HepG2 (cell line): Measurements from ENCODE around the gene RTP5. TPM values are rescaled to one million over a fixed set of nuclear protein-coding genes. Genes with fewer than 3 reads are reported as not detected.

Experiments
- AGO1 ChIP-seq: fragments of 200-400 bp; formaldehyde crosslinking; IDR thresholded peaks from 2 replicates; pipeline ENCODE4 v1.6.1; 2017; ENCODE audit warnings: mild to moderate bottlenecking, low read depth, low read length, moderate library complexity; ENCODE audit not compliant: poor library complexity, severe bottlenecking
- ARNTL ChIP-seq: sonication (generic); formaldehyde crosslinking; IDR thresholded peaks from 2 replicates; pipeline ENCODE4 v1.4.0; 2020; ENCODE audit warnings: mild to moderate bottlenecking, missing genetic modification reagents
- FOXC1 ChIP-seq: sonication (generic); formaldehyde crosslinking; IDR thresholded peaks from 2 replicates; pipeline ENCODE4 v1.8.0; 2022; ENCODE audit warnings: mild to moderate bottlenecking, missing genetic modification reagents, borderline replicate concordance
- GABPB1 ChIP-seq: IDR thresholded peaks from 2 replicates; pipeline ENCODE4 v1.6.1; 2016; ENCODE audit warnings: mild to moderate bottlenecking, missing genetic modification reagents, moderate library complexity, missing compliant biosample characterization
- GATAD2A ChIP-seq: IDR thresholded peaks from 2 replicates; pipeline ENCODE4 v1.6.1; 2016
- KDM5A ChIP-seq: fragments of 200-600 bp; sonication (generic); IDR thresholded peaks from 2 replicates; pipeline ENCODE4 v1.7.0; 2018; ENCODE audit warnings: antibody characterized with exemption, mild to moderate bottlenecking, low read length, borderline replicate concordance
- NR2F1 ChIP-seq, 2 experiments: fragments of 450-650 bp in 1 of 2; formaldehyde crosslinking in 1 of 2; IDR thresholded peaks; 2 replicates each; pipeline versions ENCODE4 v1.5.0 to v1.6.1; 2016 to 2020; ENCODE audit warnings: mild to moderate bottlenecking in 1 of 2, missing compliant biosample characterization in 1 of 2, missing genetic modification reagents in 1 of 2, moderate library complexity in 1 of 2
- NR2F6 ChIP-seq, 2 experiments: IDR thresholded peaks; 2 replicates each; pipeline ENCODE4 v1.6.1; 2016; ENCODE audit warnings: antibody characterized with exemption in 1 of 2, mild to moderate bottlenecking in 1 of 2
- POLR2A ChIP-seq, 2 experiments: IDR thresholded peaks; 2 replicates each; pipeline ENCODE4 v1.6.1; 2011; ENCODE audit warnings: low read depth in 2 of 2, low read length in 2 of 2, mild to moderate bottlenecking in 1 of 2, moderate library complexity in 1 of 2; ENCODE audit not compliant: insufficient read depth in 1 of 2
- RFX3 ChIP-seq: IDR thresholded peaks from 2 replicates; pipeline ENCODE4 v1.6.1; 2016; ENCODE audit warnings: missing biosample characterization, missing genetic modification reagents
- SKI ChIP-seq: fragments of 450-650 bp; IDR thresholded peaks from one replicate; pipeline ENCODE4 v1.6.1; 2018; ENCODE audit warnings: mild to moderate bottlenecking; ENCODE audit not compliant: partially characterized antibody
- SRF ChIP-seq: IDR thresholded peaks from 2 replicates; pipeline ENCODE4 v1.6.1; 2011; ENCODE audit warnings: mild to moderate bottlenecking, low read depth, low read length, moderate library complexity
- XRCC5 ChIP-seq: fragments of 200-400 bp; formaldehyde crosslinking; optimal IDR thresholded peaks from 2 replicates; pipeline ENCODE3; 2017; ENCODE audit warnings: mild to moderate bottlenecking, low read length
- ZFP82 ChIP-seq: sonication (generic); formaldehyde crosslinking; IDR thresholded peaks from 2 replicates; pipeline ENCODE4 v1.5.1; 2020; ENCODE audit warnings: mild to moderate bottlenecking, missing genetic modification reagents, borderline replicate concordance
- ZNF572 ChIP-seq: sonication (generic); formaldehyde crosslinking; IDR thresholded peaks from 2 replicates; pipeline ENCODE4 v1.5.1; 2020; ENCODE audit warnings: mild to moderate bottlenecking, missing genetic modification reagents
- ZNF703 ChIP-seq: sonication (generic); formaldehyde crosslinking; IDR thresholded peaks from 2 replicates; pipeline ENCODE4 v1.5.1; 2020; ENCODE audit warnings: missing genetic modification reagents, mild to moderate bottlenecking, moderate library complexity, borderline replicate concordance
- polyA plus RNA-seq, 8 experiments: library from polyadenylated mRNA; depleted of rRNA in 3 of 8; stranded (reverse) in 7 of 8; unstranded in 1 of 8; fragments of >200 nt; fragmentation: Illumina TruSeq in 4 of 8; extraction: Trizol in 4 of 8; gene quantifications; 2 replicates each; pipeline versions ENCODE4 v1.2.1 to v1.2.3, GENCODE V29; 2011 to 2016; ENCODE audit warnings: low read depth in 4 of 8, missing spikeins in 1 of 8, mixed read lengths in 1 of 8; ENCODE audit not compliant: insufficient read depth in 1 of 8
- total RNA-seq, 5 experiments: library from RNA; depleted of rRNA; stranded (reverse); fragments of >200 nt; fragmentation: Illumina TruSeq; extraction: Trizol; gene quantifications; 2 replicates each; pipeline ENCODE4 v1.2.3, GENCODE V29; 2016; ENCODE audit warnings: low read depth in 1 of 5
- TF ChIP-seq, protein P1 (sequence below): sonication (generic); formaldehyde crosslinking; IDR thresholded peaks from 2 replicates; pipeline ENCODE4 v1.5.1; 2020; ENCODE audit warnings: mild to moderate bottlenecking, missing genetic modification reagents, moderate library complexity
- TF ChIP-seq, protein P2 (sequence below): sonication (generic); IDR thresholded peaks from 2 replicates; pipeline ENCODE4 v1.6.1; 2016; ENCODE audit warnings: low read depth, borderline replicate concordance
- TF ChIP-seq, protein P3 (sequence below): sonication (generic); formaldehyde crosslinking; IDR thresholded peaks from 2 replicates; pipeline ENCODE4 v1.4.0; 2020; ENCODE audit warnings: missing genetic modification reagents, borderline replicate concordance
- TF ChIP-seq, protein P4 (sequence below): IDR thresholded peaks from 2 replicates; pipeline ENCODE4 v1.6.1; 2016; ENCODE audit warnings: low read depth

RTP5 gene
- total and polyA plus RNA-seq, 2 of the 13 experiments (the other 11 are each of a cell fraction or from before 2014, with no cell fraction given), result not detected

DNA sequence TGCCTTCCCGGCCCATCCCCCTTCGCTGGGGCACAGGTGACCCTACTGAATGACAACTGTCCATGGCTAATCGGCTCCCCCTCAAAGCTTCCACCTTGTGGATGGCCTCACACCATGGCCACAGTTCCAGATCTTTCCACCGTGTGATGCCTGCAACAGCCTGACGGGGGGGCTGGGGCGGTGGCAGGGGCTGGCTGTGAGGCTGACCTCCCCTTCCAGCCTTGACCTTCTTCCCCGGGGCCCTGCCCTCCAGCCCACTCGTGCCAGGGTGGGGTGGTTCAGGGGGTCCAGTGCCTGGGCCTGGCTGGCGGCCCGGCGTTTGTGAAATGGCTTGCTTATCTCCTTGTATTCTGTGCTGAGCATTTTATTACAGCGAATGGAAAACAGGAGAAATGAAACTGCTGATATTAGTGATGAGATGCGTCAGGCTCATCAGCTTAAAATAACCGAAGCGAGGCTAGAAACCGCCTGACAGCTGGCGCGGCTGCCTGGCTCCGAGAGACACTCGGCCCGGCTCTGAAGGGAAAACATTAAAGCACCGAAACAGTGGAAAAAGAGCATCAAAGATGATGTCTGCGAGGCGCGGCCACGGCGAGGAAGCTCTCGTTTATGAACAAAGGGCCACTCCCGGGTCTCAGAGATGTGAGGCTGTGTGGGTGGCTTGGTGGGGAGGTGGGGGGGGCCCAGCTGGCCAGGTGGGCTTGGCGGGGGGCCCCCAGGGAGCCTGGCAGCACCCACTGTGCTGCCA, 9.9 kb upstream of the RTP5 start (continued):
- TF ChIP-seq, protein P1, sequence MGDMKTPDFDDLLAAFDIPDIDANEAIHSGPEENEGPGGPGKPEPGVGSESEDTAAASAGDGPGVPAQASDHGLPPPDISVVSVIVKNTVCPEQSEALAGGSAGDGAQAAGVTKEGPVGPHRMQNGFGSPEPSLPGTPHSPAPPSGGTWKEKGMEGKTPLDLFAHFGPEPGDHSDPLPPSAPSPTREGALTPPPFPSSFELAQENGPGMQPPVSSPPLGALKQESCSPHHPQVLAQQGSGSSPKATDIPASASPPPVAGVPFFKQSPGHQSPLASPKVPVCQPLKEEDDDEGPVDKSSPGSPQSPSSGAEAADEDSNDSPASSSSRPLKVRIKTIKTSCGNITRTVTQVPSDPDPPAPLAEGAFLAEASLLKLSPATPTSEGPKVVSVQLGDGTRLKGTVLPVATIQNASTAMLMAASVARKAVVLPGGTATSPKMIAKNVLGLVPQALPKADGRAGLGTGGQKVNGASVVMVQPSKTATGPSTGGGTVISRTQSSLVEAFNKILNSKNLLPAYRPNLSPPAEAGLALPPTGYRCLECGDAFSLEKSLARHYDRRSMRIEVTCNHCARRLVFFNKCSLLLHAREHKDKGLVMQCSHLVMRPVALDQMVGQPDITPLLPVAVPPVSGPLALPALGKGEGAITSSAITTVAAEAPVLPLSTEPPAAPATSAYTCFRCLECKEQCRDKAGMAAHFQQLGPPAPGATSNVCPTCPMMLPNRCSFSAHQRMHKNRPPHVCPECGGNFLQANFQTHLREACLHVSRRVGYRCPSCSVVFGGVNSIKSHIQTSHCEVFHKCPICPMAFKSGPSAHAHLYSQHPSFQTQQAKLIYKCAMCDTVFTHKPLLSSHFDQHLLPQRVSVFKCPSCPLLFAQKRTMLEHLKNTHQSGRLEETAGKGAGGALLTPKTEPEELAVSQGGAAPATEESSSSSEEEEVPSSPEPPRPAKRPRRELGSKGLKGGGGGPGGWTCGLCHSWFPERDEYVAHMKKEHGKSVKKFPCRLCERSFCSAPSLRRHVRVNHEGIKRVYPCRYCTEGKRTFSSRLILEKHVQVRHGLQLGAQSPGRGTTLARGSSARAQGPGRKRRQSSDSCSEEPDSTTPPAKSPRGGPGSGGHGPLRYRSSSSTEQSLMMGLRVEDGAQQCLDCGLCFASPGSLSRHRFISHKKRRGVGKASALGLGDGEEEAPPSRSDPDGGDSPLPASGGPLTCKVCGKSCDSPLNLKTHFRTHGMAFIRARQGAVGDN, result peak; percentile 83
- TF ChIP-seq ZNF703 (CRISPR knock-in tag) (no peak), ARNTL (CRISPR knock-in tag) (no peak), GATAD2A (CRISPR knock-in tag) (0 out of 2 replicates have a peak, but pooled peaks have one; percentile 17), NR2F6 (IDR thresholded peaks at IDR 0.05) (peak; percentile 77; the same call in 1 of the 2 replicates), NR2F6 (CRISPR knock-in tag; IDR thresholded peaks at IDR 0.05) (peak; percentile 88), SRF (no peak), ZNF572 (CRISPR knock-in tag) (no peak), XRCC5 (peak; percentile 32), GABPB1 (peak; percentile 47; the same call in 1 of the 2 replicates), KDM5A (no peak), AGO1 (peak; percentile 12), SKI (no peak), ZFP82 (CRISPR knock-in tag) (no peak), FOXC1 (no peak), POLR2A (IDR thresholded peaks at IDR 0.05; ENCODE audit: insufficient read depth in 1 of 2, low read depth in 2 of 2, low read length in 2 of 2) (no peak), NR2F1 (CRISPR knock-in tag; IDR thresholded peaks at IDR 0.05) (peak in 1 of 2 experiments; percentile 58; a peak in 3 of 4 replicates), RFX3 (CRISPR knock-in tag) (no peak)
- TF ChIP-seq, protein P2, sequence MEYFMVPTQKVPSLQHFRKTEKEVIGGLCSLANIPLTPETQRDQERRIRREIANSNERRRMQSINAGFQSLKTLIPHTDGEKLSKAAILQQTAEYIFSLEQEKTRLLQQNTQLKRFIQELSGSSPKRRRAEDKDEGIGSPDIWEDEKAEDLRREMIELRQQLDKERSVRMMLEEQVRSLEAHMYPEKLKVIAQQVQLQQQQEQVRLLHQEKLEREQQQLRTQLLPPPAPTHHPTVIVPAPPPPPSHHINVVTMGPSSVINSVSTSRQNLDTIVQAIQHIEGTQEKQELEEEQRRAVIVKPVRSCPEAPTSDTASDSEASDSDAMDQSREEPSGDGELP, result no peak
- TF ChIP-seq, protein P3, sequence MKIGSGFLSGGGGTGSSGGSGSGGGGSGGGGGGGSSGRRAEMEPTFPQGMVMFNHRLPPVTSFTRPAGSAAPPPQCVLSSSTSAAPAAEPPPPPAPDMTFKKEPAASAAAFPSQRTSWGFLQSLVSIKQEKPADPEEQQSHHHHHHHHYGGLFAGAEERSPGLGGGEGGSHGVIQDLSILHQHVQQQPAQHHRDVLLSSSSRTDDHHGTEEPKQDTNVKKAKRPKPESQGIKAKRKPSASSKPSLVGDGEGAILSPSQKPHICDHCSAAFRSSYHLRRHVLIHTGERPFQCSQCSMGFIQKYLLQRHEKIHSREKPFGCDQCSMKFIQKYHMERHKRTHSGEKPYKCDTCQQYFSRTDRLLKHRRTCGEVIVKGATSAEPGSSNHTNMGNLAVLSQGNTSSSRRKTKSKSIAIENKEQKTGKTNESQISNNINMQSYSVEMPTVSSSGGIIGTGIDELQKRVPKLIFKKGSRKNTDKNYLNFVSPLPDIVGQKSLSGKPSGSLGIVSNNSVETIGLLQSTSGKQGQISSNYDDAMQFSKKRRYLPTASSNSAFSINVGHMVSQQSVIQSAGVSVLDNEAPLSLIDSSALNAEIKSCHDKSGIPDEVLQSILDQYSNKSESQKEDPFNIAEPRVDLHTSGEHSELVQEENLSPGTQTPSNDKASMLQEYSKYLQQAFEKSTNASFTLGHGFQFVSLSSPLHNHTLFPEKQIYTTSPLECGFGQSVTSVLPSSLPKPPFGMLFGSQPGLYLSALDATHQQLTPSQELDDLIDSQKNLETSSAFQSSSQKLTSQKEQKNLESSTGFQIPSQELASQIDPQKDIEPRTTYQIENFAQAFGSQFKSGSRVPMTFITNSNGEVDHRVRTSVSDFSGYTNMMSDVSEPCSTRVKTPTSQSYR (CRISPR knock-in tag), result peak; percentile 16; the same call in 1 of the 2 replicates
- TF ChIP-seq, protein P4, sequence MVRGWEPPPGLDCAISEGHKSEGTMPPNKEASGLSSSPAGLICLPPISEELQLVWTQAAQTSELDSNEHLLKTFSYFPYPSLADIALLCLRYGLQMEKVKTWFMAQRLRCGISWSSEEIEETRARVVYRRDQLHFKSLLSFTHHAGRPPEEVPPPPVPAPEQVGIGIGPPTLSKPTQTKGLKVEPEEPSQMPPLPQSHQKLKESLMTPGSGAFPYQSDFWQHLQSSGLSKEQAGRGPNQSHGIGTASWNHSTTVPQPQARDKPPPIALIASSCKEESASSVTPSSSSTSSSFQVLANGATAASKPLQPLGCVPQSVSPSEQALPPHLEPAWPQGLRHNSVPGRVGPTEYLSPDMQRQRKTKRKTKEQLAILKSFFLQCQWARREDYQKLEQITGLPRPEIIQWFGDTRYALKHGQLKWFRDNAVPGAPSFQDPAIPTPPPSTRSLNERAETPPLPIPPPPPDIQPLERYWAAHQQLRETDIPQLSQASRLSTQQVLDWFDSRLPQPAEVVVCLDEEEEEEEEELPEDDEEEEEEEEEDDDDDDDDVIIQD, result no peak
